Activated CD8-positive, alpha-beta memory T cell treated with anti-CD3 and anti-CD28 coated beads for 1 hour (primary cell): Measurements from ENCODE around the gene RUNX1.

Experiments
- DNase-seq, 2 donors: peaks; one replicate each; pipeline ENCODE4 v3.0.0-alpha.2; 2020; ENCODE audit warnings: low read depth in 1 of 2; ENCODE audit errors: extremely low read depth in 1 of 2

RUNX1 gene

DNA sequence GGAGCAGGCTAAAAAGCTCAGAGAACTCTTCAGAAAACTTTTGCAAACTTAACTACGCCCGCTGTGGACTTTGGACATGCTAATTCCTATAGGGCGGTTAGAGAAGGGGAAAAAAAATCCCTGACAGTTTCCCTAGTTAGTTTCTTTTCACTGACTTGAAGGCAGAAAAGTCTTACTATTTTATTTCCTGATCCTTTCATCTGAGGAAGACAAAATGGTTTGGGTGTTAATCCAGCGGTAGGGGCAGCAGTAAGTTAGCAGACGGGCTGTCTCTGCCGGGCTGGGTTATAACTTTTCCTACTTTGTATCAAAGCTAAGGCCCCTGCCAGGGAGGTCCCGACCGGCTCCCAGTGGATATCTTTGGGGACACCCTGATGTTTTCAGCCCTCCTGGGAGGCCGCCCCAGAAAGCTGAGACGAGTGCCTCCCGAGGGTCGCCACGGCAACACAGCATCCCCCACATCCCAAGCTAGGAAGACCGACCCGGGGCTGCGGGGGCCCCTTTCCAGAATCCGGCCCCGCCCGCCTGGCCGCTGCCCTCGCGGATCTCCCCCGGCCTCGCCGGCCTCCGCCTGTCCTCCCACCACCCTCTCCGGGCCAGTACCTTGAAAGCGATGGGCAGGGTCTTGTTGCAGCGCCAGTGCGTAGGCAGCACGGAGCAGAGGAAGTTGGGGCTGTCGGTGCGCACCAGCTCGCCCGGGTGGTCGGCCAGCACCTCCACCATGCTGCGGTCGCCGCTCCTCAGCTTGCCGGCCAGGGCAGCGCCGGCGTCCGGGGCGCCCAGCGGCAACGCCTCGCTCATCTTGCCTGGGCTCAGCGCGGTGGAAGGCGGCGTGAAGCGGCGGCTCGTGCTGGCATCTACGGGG is 162.6 kb downstream of the RUNX1 start:
- no peak for DNase-seq

DNA sequence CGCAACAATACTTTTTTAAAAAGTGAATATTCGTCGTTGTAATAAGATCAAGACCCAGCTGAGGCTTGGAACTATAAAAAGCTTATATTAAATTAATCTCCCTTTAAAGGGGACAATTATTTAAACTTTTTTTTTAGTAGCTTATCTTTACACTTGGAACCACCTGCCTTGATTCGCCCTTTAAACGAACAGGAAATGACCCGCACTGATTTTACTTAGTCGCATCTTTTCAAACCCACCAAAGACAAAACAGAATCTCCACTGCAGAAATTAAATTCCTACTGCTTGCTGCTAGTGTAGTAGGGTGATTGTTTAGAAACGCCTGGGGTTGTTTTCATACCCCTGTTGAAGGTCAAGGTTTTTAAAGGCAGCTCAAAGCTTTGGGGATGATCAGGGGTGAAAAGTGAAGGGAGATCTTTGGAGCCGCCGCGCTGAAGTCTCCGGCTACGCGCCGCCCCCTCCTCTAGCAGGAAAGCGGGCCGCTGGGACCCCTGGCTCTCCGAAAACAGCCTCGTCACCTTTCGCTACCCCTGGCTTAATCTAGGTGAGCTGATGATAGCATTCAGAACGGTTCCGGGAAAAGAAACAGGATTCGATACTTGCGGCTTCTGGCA is 163.4 kb downstream of the RUNX1 start:
- DNase-seq, result no peak

DNA sequence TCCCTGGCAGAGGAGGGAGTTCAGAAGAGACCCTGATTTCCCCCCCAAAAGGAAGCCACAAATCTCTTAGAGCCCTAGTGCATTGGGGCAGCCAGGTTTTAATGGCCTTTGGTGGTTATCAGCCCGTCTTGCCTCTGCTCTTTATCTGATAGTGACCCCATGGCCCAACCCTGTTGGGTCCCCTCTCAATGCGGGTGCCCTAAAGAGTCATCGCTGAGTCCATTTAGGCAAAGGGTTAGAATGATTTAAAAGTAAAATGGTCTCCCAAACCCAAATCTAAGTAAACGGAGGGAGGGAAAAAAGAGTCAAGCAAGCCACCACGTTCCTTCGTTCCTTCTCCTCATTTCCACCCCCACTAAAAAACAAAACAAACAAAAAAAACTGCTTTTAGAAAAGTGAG is 164.0 kb downstream of the RUNX1 start:
- DNase-seq, result no peak

DNA sequence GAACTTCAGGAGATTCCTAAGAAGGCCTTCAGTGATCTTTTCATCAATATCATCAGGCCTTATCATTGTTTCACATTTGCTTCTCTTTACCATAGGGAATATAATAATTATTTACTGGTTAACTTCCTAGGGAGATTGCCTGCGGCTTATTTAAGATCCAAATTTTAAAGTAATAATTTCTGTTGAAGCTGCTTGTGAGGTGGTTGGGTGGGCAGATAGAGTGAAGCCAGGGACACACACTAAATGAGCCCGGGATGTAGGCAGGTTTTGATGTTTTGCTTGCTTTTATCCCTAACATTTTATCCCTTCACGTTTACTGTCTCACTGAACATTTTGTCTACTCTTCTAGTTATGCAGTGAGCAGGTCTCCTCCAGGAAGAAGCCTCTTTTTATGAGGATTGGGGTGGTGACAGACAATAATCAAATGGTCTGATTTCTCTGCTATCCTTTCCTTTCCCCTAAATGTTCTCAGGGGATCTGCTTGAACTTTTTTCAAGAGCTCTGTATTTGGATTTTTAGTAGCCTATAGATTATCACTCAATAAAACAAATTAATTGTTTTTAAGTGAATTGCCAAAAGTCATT is 164.7 kb downstream of the RUNX1 start:
- DNase-seq, result no peak

DNA sequence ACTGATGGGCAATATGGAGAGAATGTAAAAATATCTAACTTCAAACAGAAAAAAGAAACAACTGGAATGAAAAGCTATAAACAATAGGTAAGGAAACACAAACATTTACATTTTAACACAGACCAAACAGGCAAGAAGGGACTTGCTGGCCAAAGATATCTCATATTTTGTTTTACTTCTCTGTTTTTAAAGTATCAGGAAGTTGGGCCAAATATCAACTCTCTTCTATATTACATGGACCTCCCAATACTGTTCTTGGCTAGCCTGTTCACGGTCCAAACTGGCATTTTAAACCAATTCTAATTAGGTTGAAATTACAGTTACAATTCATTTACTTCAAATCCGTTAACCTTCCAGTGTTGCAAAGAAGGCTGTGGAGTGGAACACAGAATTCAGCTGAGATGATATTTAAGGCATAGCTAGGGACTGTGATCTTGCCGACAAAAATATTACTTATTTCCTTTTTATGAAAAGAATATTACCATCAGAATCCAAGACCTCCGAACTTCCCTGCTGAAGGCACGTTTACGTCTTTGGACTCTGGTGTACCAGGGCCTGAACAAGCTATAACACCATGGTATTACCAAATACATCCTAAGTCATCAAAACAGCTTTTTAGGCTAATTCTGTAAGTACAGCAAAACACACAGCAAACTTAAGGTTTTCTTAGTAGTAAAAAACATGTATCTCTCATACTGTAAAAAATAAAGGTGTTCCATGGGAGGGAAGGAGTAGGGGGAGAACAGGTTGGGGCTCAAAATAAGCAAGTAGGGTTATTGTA is 165.4 kb downstream of the RUNX1 start:
- no peak for DNase-seq

DNA sequence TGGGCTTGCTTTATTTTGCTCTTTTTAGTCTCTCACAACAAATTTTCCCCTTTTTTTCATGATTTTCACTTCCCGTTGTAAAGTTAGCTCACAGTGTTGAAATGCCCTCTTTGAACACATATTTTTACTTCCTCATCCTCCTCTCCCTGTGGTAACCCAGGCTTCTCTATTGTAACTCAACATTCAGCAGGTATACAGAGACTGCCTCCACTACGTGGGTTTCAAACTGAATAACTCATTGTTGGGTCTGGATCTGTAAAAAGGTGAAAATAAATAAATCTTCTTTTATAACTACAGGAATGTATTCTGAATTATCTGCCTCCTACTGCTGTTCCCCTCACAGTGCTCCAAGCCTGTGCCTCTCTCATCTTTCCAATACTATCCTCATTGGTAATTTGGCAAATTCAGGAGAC is 166.4 kb downstream of the RUNX1 start:
- DNase-seq, result no peak

DNA sequence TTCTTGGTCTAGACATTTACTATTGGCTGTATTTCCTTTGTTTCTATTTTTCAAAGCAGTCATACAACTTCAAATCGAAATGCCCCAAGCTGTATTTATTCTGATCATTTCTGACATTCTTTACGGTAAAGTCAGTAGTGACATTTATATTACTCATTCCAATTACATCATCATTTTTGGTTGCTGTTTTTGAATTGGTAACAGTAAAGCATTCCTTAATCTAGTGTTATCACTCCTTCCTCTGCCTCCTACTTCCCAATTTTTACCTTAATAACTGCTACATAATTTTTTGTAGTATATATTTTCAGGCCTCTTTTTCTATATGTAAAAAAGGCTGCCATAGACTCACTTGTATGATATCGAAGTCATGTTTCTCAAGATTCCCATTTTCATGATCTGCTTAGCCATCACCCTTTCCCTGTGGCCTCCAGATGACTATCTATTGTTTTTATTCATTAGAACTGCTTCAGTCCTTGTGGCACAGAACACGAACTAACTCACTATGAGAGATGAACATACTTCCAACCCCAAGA is 167.2 kb downstream of the RUNX1 start:
- no peak for DNase-seq

DNA sequence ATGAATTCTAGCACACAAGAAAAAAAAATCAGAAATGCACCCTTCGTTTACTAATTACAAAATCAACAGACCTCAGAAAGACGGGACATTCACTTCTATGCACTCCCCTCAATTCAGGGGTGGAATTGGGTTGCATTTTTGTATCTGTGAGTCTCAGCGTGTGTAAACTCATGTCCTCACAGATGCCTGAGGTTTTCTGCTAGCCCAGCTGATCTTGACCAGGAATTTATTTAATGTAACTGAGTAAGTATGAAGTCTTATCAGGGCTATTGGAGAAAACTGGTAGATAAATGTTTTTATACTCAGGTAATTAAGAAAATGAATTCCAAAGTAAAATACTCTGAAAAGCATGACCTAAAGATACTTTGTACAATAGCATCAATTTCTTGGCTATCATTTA is 167.7 kb downstream of the RUNX1 start:
- DNase-seq, result no peak

DNA sequence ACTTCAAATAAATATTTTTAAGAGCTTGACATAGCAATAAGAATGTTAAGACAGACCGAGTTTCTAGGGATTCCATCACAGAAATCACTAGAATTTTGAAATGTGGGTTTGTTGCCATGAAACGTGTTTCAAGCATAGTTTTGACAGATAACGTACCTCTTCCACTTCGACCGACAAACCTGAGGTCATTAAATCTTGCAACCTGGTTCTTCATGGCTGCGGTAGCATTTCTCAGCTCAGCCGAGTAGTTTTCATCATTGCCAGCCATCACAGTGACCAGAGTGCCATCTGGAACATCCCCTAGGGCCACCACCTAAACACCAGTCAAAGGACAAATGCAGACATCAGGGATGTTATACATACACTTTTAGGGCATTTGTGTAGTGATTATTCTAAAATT is 168.7 kb downstream of the RUNX1 start:
- no peak for DNase-seq

DNA sequence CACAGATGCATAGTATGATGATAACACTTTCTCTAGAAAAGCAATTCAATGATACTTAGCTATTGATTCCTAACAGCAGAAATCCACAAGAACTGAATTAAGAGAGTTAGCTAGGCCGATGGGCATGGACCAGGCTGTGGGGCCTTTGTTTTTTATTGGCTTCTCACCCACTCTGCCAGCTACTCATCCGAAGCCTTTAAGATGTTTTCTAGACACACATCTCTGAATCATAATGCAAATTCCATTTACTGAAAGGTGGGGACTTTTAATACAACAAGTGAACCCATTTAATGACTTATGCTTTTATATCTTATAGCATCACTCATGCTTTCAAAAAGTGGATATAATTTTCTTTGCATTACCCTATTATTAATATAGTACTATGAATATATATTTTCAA is 170.2 kb downstream of the RUNX1 start:
- DNase-seq, result no peak

DNA sequence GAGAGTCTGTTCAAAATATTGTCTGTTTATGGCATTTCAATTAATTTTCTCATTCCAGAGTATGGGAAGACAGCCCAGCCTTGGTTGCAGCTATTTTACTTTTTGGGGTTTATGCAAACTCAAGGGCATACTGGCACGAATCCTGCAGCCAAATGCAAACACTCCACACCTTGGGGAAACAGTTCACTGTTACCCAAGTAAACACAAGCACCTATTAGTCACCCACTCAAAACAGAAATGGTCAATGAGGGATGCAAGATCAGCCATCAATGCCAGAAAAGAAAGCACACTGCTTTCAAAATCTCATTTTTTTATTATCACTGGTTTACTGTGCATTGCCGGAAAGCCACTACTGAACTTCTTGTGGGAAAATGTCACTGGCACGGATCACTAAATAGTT is 170.6 kb downstream of the RUNX1 start:
- DNase-seq, result no peak

DNA sequence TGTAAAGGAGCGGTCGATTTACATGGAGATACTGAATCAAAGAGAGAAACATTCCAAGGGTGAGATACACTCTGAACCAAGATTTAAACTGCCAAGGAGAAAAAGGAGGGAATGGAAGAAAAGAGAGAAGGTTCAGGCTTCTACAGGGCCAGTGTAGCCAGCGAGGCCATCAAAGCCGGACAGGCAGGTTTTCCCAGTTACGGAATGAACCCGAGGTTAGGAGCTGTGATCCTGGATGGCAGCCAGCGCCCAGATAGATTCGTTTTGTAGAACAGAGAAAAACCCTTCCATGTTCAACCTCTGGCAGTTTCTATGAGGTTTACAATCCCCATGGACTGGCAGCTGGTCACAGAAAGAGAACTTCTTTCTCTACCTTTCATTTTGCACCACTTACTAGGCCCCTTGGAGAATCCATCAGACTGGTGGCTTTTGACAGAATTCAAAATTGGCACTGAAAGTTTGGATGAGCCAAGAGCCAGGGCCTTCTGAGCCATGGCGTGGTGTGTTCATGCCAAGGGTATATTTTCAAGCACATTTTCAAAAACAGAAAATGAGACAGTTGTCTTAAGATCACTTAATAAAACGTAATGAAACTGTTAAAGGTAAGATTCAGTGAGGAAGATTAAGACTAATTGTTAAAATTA is 171.5 kb downstream of the RUNX1 start:
- no peak for DNase-seq

DNA sequence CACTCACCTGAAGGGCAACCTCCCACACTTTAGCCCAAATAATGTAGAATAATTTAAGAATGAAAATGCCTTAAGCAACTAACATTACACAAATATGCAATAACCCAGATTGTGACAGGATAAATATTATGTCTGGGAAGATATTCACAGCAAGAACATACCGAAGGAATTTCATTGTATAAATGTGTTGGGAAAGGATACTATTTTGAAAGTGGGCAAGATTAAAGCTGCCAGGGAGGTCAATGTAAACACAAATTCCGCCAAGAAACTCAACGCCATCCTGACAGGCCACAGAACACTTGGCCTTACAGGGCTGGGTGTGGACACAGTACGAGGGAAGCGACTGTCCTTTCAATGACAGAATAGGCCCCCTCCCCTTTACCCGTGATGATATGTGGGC is 173.3 kb downstream of the RUNX1 start:
- DNase-seq, result no peak

DNA sequence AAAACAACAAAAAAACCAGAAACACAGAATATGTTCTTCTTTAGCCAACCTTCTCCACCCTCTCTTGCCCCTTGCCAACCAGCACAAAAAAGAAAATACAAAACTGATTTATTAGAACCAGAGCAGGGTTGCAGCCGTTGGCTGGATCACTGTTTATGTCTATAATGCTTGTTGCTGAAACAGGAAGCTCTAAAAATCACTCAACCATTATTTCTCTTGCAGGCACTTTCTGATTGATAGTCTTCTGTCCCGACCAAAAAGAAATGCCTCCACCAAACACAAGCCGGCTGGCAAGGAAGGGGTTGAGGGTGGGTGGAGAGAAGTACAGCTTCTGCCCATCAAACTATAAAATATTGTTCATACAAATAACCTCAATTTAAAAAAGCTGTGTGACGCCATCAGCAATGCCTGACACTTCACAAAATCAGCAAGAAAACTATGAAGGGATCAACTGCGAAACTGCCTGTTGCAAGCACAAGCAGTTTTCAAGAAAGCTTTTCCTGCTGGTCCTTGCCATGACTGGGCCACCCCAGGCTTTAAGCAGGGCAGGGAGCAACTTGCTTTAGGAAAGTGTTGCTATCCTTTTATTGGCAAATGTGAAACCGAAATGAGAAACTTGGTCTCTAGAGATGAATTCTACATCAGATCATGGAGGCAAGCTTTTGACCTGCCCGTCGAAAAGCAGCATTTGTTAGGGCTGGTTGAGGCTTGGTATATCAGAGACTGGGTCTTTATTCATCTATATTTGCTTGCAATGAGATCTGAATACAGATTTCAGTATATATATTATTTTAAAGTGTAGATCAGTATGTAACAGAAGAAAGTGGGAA is 174.2 kb downstream of the RUNX1 start:
- DNase-seq, result no peak

DNA sequence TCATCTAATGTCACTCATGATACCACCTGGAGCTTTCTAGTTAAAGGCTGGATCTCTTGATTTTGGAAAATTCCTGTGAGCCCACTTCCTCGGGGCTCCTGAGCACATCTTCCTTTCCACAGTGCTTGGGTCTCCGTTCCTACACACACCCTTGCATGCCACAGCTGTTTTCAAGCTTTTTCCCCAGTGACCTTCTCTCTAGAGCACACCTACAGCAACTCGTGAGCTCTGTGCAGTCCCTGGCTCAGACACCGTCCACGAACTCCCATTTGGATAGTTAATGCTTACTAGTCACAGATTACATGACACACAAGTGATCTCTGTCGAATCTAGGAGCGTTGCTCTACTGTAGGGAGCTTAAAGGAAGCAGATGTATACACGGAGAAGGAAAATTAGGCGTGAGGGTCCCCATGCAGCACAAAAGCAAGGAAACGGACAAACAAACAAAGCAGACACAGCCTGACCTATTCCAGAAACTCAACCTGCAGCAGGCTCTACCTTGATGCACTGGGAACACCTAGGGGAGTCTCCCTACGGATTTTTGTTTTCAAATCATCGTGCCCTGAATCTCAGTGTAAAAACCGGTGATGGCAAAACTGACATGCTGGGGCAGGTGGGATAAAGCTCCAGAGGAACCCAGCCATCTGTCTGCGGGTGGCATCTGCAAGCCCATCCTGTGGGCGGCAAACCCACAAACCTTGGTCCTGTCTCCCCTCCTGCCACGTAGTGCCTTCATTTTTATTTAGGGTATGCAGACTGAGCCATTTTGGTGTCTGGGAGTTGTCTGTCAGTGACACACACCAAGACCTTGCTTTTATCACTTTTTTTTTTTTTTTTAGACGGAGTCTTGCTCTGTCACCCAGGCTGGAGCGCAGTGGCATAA is 177.8 kb downstream of the RUNX1 start:
- no peak for DNase-seq

DNA sequence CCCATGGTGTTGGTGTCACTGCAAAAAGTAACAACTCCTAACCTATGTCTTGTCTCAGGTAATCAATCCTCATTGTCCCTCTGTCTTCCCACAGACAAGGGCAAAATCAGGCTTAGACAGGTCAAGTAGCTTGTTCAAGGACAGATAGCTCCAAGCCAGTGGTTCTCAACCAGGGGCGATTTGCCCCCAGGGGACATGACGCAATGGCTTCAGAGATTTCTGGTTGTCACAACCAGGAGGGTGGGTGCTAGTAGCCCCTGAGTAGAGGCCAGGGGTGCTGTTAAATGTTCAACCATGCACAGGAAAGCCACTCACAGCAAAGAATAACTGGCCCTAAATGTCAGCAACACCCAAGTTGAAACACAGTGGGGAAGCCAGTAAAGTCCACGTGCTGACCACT is 178.9 kb downstream of the RUNX1 start:
- no peak for DNase-seq

DNA sequence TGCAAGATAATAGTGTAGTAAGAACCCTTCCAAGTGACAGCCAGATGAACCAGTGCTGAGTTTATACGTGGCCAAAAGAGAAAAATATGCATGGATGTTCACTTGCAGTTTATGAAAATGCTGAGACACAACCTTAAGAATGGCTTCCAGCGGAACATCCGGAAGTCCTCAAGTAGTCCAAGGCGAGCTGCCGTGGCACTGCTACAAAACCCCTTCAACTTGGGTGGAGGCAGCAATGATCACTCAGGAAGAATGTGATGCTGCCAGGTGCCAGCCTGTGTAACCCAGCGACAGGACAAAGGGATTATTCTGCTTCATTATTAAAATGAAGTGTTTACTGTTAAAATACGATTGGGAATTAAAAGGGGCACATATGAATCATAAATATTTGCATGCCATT is 179.6 kb downstream of the RUNX1 start:
- DNase-seq, result no peak

DNA sequence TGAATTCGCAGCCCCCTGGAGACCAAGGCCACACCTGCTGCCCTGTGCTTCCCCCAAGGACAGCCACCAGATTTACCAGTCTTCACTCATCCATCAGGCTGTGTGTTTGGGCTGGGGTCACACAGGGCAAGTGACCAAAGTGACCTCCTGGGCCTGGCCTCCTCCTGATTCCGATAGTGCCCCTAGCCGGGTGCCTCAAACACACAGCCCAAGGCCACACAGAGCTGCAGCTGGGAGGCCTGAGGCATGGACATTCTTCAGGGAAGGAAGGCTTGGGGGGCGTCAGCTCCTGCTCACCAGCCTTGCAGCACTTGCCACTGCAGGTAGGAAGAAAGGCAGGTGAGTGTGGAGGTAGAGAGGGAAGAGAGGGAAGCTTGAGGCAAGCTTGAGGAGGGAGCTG is 181.3 kb downstream of the RUNX1 start:
- DNase-seq, result no peak
